Keratinocyte (primary cell): ENCODE measurements around the gene ST6GAL1. TPM values are rescaled to one million over a fixed set of nuclear protein-coding genes. Genes with fewer than 3 reads are reported as not detected.

Experiments used
- DNase-seq: peaks from one replicate; pipeline ENCODE4 v3.0.0-alpha.2; 2011; ENCODE audit warnings: low read depth, missing footprints, low spot score
- FAIRE-seq: peaks from 2 replicates; lab custom pipeline; 2011; peaks lifted over from hg19 to GRCh38; lab: Jason Lieb, UNC
- H2AFZ ChIP-seq: 2 replicates; pipeline ENCODE4 v1.6.0; 2012; ENCODE audit warnings: low read length, control low read depth, inconsistent platforms; ENCODE audit not compliant: control insufficient read depth
- H3K27ac ChIP-seq: 2 replicates; pipeline ENCODE4 v1.5.1; 2011; ENCODE audit warnings: low read length; ENCODE audit not compliant: control insufficient read depth, insufficient read depth
- H3K27me3 ChIP-seq: 3 replicates; pipeline ENCODE4 v1.6.0; 2011; ENCODE audit warnings: low read length; ENCODE audit not compliant: control insufficient read depth, insufficient read depth; ENCODE audit errors: extremely low read depth
- H3K36me3 ChIP-seq, 2 experiments: 2 replicates in 1 of 2; 3 replicates in 1 of 2; pipeline ENCODE4 v1.5.1; 2011; ENCODE audit warnings: low read length in 2 of 2, mild to moderate bottlenecking in 1 of 2; ENCODE audit not compliant: control insufficient read depth in 2 of 2, insufficient read depth in 2 of 2; ENCODE audit errors: extremely low read depth in 1 of 2
- H3K4me1 ChIP-seq: 3 replicates; pipeline ENCODE4 v1.5.1; 2011; ENCODE audit warnings: low read length; ENCODE audit not compliant: control insufficient read depth, insufficient read depth; ENCODE audit errors: extremely low read depth
- H3K4me2 ChIP-seq: 3 replicates; pipeline ENCODE4 v1.6.0; 2011; ENCODE audit warnings: low read depth, low read length; ENCODE audit not compliant: control insufficient read depth, insufficient read depth; ENCODE audit errors: extremely low read depth
- H3K4me3 ChIP-seq, 3 experiments: fragments of 200-600 bp in 1 of 3; sonication (generic) in 1 of 3; 2 replicates in 2 of 3; 3 replicates in 1 of 3; pipeline ENCODE4 v1.5.1; 2011 to 2016; ENCODE audit warnings: low read length in 3 of 3, mild to moderate bottlenecking in 3 of 3, control low read depth in 2 of 3, inconsistent platforms in 1 of 3, low read depth in 1 of 3, mixed read lengths in 1 of 3, mixed run types in 1 of 3, moderate library complexity in 1 of 3; ENCODE audit not compliant: control insufficient read depth in 2 of 3, insufficient read depth in 2 of 3; ENCODE audit errors: extremely low read depth in 1 of 3
- H3K79me2 ChIP-seq: 2 replicates; pipeline ENCODE4 v1.6.0; 2012; ENCODE audit warnings: low read length; ENCODE audit not compliant: control insufficient read depth, insufficient read depth
- H3K9ac ChIP-seq: 3 replicates; pipeline ENCODE4 v1.6.0; 2011; ENCODE audit warnings: low read length; ENCODE audit not compliant: control insufficient read depth, insufficient read depth; ENCODE audit errors: extremely low read depth
- H3K9me1 ChIP-seq: 3 replicates; pipeline ENCODE4 v1.6.0; 2011; ENCODE audit warnings: low read length; ENCODE audit not compliant: control insufficient read depth, insufficient read depth; ENCODE audit errors: extremely low read depth
- H3K9me3 ChIP-seq: 2 replicates; pipeline ENCODE4 v1.5.1; 2012; ENCODE audit warnings: low read depth, low read length; ENCODE audit not compliant: control insufficient read depth
- H4K20me1 ChIP-seq: 3 replicates; pipeline ENCODE4 v1.6.0; 2011; ENCODE audit warnings: low read length; ENCODE audit not compliant: control insufficient read depth, insufficient read depth; ENCODE audit errors: extremely low read depth
- CTCF ChIP-seq, 3 experiments: IDR thresholded peaks in 1 of 3; conservative IDR thresholded peaks in 1 of 3; optimal IDR thresholded peaks in 1 of 3; 2 replicates in 2 of 3; 3 replicates in 1 of 3; pipeline versions ENCODE3 to v1.5.1; 2011; ENCODE audit warnings: low read length in 3 of 3, mild to moderate bottlenecking in 3 of 3, moderate library complexity in 2 of 3, control low read depth in 1 of 3, inconsistent platforms in 1 of 3; ENCODE audit not compliant: insufficient read depth in 2 of 3; ENCODE audit errors: extremely low read depth in 1 of 3
- EZH2 ChIP-seq: IDR thresholded peaks from one replicate; pipeline ENCODE4 v1.6.1; 2012; ENCODE audit warnings: inconsistent platforms, mild to moderate bottlenecking, low read length, moderate library complexity
- dilution Hi-C: fragments of 300-500 bp; cut with MboI; formaldehyde crosslinking; loops from one replicate; pipeline ENCODE4 v1.7.0; 2020; ENCODE audit warnings: low sequenced_read_pairs; ENCODE audit not compliant: extremely low pct_ligation_motif_present
- polyA plus RNA-seq, 5 experiments: library from polyadenylated mRNA; depleted of rRNA in 3 of 5; stranded (reverse) in 3 of 5; stranded (forward) in 1 of 5; unstranded in 1 of 5; fragments of >200 nt; gene quantifications; 1 replicate in 1 of 5; 2 replicates in 3 of 5; 3 replicates in 1 of 5; pipeline versions ENCODE4 v1.2.1 to v1.2.3, GENCODE V29; 2011 to 2012; ENCODE audit warnings: missing spikeins in 2 of 5, low read depth in 1 of 5, low replicate concordance in 1 of 5

ST6GAL1 gene
- polyA plus RNA-seq, 1 donor (not counting 4 experiments of a cell fraction or from before 2014, with no cell fraction given) = 7.5 TPM

GRCh38 chr3:187042874-187043458, 112.6 kb downstream of the ST6GAL1 start:
- no peak for FAIRE-seq
- DNase-seq = no peak
- H2AFZ ChIP-seq = no peak overlapping the region
- no peaks in the 10 kb centered on the region for H3K9me1 ChIP-seq
- no peak for TF ChIP-seq CTCF (optimal IDR thresholded peaks at IDR 0.05 in 1 of 3, IDR thresholded peaks at IDR 0.05 in 1 of 3, conservative IDR thresholded peaks at IDR 0.05 in 1 of 3; ENCODE audit: extremely low read depth in 1 of 3, insufficient read depth in 2 of 3, low read length in 3 of 3)
- TF ChIP-seq EZH2 = no peak
- no peak overlapping the region for H3K4me3 ChIP-seq
- H3K36me3 ChIP-seq = no peaks in the 10 kb centered on the region
- peaks cover 9% of the 10 kb centered on the region for H3K4me1 ChIP-seq
- no peak overlapping the region for H3K9ac ChIP-seq
- H3K4me2 ChIP-seq = no peak overlapping the region
- H3K27ac ChIP-seq = no peak overlapping the region
- dilution Hi-C loops = no loop called here
- H3K79me2 ChIP-seq = no peaks in the 10 kb centered on the region
- H3K27me3 ChIP-seq = no peaks in the 10 kb centered on the region
- H4K20me1 ChIP-seq = no peaks in the 10 kb centered on the region
- no peaks in the 10 kb centered on the region for H3K9me3 ChIP-seq

- FAIRE-seq (no peak), DNase-seq (no peak)
- dilution Hi-C loops = no loop called here
- Histone ChIP-seq H3K27me3 (no peaks in the 10 kb centered on the region), H3K4me1 (peaks cover 9% of the 10 kb centered on the region), H4K20me1 (no peaks in the 10 kb centered on the region), H3K9me1 (no peaks in the 10 kb centered on the region), H3K27ac (no peak overlapping the region), H3K4me2 (no peak overlapping the region), H3K36me3 (peaks cover 0 to under 1% of the 10 kb centered on the region in 2 experiments), H3K9me3 (no peaks in the 10 kb centered on the region), H3K9ac (no peak overlapping the region), H2AFZ (no peak overlapping the region), H3K79me2 (no peaks in the 10 kb centered on the region), H3K4me3 (no peak overlapping the region)
- TF ChIP-seq EZH2 (no peak), CTCF (optimal IDR thresholded peaks at IDR 0.05 in 1 of 3, IDR thresholded peaks at IDR 0.05 in 1 of 3, conservative IDR thresholded peaks at IDR 0.05 in 1 of 3; ENCODE audit: extremely low read depth in 1 of 3, insufficient read depth in 2 of 3, low read length in 3 of 3) (no peak)
Measured at GRCh38 chr3:187044206-187044605, 113.9 kb downstream of the ST6GAL1 start.
